Cerebellar nuclear complex (tissue), 1 donor: ENCODE results near the gene PNMA1.
"Not testable (repeated sequence)": the region's sequence is repeated elsewhere in the genome, so short reads cannot be mapped to it uniquely, and the experiment has no call there.

Experiments used
- DNase-seq, 2 experiments: peaks; one replicate each; lab custom pipeline; 2025; lab: John Stamatoyannopoulos, UW

Gene PNMA1

DNA sequence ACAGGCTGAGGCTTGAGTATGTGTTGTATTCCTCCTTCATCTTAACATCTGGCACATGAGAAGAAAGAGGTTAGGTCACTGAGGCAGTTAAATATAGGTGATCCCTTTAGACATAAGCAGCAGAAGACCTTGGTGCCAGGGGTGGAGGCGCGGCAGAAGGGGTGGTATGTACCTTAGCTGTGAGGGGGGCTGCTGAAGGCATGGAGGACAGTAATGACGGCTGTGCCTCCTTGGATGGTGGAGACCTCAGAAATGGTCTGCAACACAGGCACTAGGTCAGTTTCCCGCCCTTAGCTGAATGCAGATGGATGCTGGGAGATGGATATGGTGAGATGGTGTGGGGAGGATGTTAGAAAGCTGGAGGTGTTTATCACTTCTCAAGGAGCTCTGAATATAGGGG, 1.5 kb upstream of the PNMA1 start:
- DNase-seq: no peak

DNA sequence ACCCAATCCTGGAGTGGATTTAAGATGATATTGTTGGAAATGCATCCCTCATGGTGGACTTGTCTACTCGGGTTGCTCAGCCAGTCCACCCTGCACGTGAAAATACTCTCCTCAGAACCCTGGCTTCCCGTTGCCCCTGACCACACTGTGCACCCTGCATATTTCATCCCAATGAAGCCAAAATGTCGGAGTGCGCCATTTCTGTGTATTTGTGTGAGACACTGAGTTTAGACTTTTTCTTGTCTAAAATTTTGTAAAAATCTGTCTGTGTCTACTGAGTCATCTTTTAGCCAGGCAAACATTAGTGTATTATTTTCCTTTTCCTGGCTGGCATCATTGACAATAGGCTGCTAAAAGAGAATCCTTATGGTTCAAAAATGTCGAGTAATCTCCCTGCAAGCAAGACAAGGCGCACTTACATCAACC, 485 bp upstream of the PNMA1 start:
- no peak for DNase-seq

DNA sequence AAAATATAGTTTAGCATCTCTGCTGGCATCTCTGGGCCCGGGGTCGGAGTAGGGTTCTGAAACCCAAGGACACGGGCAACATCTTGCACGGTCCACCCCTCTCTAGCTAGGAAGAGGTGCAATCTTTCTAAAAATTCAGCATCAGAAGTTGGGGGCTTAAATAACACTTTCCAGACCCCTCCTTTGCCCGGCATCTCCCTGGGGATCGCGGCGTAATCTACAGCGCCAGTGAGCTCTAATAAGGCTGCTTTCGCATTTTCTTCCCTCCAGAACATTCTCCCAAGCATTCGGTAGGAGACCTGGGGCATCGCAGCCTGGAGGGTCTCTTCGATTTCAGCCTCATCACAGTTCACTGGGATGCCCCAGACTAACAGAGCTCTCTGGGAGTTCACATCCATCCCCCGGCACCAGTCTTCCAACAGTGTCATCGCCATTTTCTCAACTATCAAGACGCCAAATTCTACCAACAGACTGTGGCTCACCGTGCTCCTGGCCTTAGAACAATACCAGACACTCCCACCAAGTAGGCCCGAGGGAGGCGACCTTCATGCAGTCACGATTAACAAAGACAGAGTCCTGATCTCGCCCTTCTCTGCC, 880 bp downstream of the PNMA1 start:
- no peak for DNase-seq

DNA sequence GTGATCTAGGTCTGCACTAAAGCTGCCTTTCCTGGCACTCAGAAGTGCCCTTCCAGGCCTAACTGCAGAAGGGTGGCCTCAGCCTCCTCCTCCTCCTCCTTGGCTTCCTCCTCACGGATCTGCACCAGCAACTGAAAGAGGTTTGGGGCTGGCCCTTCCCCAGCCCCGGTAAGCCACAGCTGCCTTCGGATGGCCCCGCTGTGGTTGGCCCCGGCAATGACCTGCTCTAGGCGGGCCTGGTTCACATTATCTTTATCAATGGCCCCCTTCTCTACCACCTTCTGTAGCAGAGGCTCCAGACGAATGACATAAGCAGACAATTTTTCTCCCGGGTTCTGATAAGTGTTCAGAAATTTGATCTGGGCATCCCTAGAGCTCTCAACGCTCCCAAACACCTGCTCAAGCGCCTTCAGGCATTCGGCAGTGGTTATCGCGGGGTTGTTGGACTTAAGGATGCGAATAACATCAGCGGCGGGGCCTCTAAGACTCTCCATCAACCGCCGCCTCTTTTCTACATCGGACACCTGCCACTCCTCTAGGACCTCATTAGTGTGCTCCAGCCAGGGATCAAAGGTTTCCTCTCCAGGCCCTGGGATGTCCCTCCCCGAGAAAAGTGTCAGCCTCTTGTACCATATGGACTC, 1.5 kb downstream of the PNMA1 start:
- no peak for DNase-seq

DNA sequence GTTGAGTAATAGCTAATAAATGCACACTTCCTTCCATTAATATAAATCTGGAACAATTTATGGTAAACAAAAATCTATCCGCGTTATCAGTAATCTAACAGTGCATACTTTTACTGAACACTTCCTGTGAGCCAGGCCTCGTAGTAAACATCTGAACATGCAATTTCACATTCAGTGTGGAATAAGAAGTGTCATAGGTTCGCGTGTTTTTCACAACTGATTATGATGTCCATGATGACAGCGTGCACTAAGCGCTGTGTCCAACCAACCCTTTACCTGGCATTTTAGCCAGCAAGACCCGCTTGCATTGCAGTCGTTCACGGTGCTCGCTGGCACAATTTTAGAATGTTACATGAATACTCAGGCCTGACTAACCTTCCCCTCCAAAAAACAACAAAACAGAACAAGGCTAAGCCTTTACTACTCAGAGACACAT, 2.1 kb downstream of the PNMA1 start:
- no peak for DNase-seq

DNA sequence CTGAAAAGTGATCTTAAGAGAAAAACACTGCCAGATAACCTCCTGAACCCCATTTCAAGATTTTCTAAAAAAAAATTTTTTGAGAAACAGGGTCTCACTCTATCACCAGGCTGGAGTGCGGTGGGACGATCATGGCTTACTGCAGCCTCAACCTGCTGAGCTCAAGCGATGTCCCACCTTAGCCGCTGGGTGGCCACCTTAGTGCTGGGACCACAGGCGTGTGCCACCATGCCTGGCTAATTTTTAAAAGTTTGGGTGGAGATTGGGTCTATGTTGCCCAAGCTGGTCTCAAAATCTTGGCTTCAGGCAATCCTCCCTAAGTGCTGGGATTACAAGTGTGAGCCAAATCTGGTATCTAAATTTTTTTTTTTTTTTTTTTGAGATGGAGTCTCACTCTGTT, 3.4 kb downstream of the PNMA1 start:
- no peak for DNase-seq

DNA sequence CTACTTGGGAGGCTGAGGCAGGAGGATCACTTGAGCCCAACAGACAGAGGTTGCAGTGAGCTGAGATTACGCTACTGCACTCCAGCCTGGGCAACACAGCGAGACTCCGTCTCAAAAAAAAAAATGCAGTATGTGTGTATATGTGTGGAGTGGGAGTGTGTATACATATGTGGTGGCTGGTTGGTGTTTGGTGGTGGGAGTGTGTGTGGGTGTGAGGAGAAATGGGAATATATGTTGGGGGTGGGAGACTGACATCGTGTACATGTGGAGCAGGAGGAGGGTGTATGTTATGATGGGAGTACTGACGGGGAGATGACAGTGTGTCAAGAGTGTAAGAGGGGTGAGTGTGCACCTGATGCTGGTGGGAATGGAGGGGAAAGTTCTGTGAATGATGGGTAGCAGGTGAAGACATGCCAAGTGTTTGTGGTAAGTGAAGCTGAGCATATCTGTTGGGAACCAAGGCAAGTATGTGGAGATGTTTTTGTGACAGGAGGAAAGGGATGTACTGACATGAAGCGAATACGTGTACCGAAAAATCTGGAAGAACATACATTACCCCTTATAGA, 4.2 kb downstream of the PNMA1 start:
- DNase-seq: no peak

DNA sequence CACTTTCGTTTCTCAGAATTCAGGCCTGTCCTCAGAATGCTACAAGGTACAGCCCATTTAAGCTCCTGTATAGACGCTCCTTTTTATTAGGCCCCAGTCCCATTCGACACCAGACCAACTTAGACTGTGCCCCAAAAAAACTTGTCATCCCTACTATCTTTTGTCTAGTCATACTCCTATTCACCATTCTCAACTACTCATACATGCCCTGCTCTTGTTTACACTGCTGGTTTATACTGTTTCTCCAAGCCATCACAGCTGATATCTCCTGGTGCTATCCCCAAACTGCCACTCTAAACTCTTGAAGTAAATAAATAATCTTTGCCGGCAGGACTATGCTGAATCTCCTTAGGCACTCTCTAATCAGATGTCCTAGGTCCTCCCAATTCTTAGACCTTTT, 6.1 kb downstream of the PNMA1 start:
- not testable (repeated sequence) for DNase-seq

DNA sequence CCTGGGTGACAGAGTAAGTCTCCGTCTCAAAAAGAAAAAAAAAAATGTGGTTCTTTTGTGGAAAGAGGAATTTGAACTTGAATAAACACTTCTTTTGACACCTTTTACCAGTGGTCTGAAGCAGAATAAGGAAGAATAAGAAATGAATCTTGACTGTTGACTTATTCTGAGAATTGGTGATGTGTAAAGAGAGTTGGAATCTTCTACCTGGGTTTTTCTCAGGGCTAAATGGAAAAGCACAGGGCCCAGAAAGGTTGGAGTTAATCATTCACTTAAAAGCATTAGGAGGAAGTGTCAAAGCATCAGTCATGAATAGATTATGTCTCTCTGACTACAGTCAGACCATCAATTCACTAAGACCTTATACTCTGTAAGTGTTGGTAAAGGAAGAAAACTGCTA, 13.9 kb downstream of the PNMA1 start:
- DNase-seq: no peak

DNA sequence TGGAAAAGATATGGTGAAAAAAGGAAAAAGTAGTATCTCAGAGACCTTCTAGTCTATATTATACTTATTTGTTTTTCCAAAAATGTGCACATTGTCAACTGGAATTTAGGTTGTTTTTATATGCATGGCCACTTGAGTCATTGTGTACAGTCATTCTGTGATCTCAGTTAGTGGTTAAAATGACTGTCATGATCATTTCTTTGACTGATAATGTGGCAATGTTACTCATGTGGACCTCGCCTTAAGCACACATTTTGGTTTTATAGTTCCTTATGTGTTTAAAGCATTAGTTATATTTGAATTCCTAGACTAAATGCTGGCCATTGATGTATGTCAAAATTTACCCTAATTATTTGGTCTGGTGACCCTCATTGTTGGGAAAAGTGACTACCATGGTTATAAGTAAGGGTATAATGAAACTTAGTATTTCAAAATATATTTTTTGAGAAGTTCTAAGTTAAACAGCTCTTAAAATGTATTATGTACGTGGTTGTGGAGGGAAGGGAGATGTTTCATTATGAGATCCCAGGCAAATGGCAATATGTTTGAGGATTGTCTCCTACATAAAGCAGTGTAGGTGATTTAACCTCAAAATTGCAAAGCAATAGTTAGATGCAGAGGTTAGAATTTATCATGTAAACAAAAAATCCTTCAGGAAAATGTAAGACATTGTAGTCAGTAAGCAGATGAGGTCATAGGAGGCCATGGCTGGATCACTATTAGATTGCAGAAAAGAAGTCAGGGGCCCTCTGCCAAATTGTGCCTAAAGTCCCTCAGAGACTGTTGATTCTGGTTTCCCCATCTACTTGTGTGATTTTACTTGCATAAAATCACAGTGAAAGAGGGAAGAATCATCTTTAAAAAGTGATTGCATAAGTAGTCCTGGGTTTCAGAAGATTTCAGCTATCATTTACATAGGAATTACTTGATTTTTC, 17.5 kb downstream of the PNMA1 start:
- no peak for DNase-seq

DNA sequence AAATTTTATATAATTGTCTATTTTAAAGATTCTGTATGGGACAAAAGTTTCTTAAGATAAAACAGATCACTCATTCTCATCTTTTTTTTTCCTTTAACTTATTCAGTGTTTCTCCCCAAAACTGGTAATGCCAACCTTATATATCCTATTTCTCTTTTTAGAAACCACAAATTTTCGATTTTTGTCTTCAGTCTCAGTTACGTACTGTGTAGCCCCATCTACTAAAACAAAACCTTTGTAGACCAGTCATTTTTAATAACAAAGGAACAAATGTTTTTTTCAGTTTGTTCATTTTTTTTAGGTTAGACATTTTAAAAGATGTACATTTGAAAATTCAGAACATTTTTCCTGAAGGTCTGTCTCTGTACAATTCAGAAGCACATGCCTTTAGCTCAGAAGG, 18.2 kb downstream of the PNMA1 start:
- no peak for DNase-seq

DNA sequence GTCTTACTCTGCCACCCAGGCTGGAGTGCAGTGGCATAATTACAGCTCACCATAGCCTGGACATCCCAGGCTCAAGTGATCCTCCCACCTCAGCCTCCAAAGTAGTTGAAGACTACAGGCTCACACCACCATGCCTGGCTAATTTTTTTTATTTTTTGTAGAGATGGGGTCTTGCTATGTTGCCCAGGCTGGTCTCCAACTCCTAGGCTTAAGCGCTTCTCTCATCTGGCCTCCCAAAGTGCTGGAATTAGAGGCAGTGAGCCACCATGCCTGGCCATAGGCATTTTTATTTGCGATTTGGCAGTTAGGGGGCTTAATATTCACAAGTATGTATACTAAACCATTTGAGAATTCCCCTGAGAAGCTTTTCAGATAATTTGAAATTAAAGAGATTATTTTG, 19.1 kb downstream of the PNMA1 start:
- no peak for DNase-seq

DNA sequence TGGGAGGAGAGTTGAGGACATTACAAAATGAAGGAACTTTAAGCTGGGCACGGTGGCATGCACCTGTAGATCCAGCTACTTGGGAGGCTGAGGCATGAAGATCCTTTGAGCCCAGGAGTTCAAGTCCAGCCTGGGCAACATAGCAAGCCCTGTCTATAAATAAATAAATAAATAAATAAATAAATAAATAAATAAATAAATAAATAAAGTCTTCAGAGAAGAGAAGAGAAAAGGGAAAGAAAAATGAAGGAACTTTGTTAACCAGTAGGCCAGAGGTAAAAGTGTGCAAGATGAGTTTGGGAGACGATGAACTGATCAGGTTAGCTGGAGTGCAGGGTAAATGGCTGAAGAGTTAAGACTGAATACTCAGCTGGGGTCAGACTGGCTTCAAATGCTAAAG, 20.1 kb downstream of the PNMA1 start:
- no peak for DNase-seq

DNA sequence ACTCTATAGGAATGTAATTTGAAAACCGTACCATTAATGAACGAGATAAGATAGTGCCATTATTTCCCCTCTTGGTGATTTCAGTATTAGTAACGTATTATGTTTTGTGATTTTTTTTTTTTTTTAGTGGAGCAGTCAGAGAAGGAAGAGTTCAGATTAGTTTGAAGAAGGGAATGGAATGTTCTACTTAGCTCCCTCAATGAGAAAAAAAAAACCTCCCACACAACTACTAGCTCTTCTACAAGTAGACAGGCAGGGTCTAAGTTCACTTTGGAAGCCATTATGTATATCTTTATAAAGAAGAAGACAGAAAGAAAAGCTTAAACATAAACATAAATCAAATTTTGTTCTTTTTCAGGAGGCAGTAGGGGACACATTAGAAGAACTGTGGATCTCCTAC, 27.3 kb downstream of the PNMA1 start:
- DNase-seq: no peak

DNA sequence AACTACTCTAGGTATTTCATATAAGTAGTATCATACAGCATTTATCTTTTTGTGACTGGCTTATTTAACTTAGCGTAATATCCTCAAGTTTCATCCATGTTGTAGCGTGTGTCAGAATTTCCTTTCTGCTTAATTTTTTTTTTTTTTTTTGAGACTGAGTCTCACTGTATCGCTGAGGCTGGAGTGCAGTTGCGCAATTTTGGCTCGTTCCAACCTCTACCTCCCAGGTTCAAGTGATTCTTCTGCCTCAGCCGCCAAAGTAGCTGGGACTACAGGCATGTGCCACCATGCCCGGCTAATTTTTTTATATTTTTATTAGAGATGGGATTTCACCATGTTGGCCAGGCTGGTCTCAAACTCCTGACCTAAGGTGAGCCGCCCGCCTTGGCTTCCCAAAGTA, 28.9 kb downstream of the PNMA1 start:
- no peak for DNase-seq

DNA sequence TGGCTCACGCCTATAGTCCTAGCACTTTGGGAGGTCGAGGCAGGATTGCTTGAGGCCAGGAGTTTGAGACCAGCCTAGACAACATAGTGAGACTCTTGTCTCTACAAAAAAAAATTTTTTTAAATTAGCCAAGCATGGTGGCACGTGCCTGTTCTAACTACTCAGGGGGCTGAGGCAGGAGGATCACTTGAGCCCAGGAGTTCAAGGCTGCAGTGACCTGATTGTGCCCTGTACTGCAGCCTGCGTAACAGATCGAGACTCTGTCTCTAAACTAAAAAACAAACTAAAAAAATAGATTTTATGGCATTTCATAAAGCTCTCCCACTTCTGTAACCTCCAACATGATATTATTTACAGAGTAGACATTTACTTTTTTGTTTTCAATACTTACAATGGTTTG, 29.6 kb downstream of the PNMA1 start:
- no peak for DNase-seq

DNA sequence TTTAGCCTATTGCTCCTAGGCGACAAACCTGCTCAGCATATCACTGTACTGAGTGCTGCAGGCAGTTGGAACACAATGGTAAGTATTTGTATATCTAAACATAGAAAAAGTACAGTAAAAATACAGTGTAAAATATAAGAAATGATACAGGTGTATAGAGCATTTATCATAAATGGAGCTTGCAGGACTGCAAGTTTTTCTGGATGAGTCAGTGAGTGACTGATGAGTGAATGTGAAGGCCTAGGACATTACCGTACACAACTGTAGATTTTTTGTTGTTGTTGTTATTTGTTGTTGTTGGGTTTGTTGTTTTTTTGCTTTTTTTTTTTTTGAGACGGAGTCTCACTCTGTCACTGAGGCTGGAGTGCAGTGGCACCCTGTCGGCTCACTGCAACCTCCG, 33.4 kb downstream of the PNMA1 start:
- DNase-seq: no peak

DNA sequence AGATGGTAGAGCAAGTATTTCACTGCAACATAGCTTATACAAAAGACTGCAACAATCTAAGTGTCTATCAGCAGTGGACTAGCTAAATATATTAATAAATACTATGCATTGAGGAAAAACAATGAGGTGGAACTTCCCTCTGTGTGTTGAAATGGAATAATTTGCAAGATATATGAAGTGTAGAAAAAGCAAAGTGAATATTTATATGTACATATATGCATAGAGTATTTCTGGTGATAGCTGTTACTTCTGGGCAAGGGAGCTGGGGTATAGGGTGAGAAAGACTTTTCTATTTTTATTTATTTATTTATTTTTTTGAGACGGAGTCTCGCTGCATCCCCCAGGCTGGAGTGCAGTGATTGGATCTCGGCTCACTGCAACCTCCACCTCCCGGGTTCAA, 35.5 kb downstream of the PNMA1 start:
- DNase-seq: no peak

DNA sequence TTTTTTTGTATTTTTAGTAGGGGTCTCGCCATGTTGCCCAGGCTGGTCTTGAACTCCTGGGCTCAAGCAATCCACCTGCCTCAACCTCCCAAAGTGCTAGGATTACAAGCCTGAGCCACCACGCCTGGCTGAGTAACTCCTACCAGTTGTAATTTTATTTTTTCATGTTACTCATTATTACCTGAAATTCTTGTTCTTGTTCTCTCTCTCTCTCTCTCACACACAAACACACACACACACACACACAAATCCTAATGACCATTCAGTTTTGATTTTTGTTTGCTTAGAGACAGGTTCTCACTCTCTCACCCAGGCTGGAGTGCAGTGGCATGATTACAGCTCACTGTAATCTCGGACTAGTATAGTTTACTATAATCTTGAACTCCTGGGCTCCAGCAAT, 39.2 kb downstream of the PNMA1 start:
- no peak for DNase-seq

DNA sequence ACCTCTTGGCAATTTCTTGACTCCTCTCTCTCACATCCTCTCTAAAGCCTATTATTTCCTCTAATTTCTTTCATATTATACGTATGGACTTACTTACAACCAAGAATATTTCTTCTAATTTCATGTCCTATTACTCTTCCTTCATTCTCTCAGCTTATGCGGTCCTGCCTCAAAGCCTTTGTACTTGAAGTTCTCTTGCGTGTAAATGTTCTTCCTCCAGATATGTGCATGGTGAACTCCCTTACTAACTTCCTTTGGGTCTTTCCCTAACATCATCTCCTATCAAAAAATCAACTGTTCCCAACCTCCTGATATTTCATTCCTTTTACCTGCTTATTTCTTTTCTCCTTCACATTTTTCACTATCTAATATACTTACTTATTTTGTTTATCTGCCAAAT, 46.3 kb downstream of the PNMA1 start:
- no peak for DNase-seq

DNA sequence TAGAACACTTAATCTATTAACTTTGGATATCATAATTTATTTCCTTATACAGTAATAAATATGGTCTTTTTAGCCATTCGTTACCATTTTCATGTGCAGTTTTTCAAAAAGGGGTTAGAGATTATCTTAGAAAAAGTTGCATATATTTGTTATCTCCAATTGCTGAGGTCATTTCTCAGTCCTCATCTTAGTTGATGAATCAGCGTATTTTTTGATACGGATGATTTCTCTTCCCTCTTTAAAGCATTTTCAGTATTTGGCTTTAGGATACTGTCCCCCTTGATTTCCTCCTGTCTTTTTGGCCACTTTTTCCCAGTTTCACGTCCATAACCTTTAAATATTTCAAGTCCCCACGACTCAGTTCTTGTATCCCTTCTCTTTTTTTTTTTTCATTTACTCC, 47.6 kb downstream of the PNMA1 start:
- no peak for DNase-seq

DNA sequence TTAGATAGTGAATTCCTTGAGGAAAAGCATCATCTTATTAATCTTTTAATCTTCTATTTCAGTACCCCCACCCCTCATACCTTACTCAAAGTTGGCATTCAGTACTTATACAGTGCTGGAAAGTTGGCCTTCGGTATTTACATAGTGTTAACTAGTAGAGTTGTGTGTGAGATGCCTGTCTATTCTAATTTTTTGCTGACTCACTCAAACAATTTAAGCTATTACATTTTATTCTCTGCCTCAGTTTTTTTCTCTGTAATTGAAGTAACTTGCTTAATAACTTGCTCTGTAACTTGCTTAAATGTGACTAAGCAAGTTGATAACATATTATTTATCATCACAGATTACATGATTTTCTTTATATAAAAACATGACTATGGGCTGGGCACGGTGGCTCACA, 49.1 kb downstream of the PNMA1 start:
- DNase-seq: no peak
